OCI-LY7 (cell line): ENCODE results near the gene IQCK.

Source experiments
- EZH2phosphoT487 ChIP-seq: fragments of 200-600 bp; sonication (generic); IDR thresholded peaks from 2 replicates; pipeline ENCODE4 v1.6.1; 2018; ENCODE audit warnings: low read depth, borderline replicate concordance, mild to moderate bottlenecking, mixed run types, antibody characterized with exemption, low read length, moderate library complexity, mixed read lengths
- TF ChIP-seq, protein P1 (sequence below): fragments of 200-600 bp; sonication (generic); conservative IDR thresholded peaks from 2 replicates; pipeline ENCODE4 v1.5.1; 2014; ENCODE audit warnings: mild to moderate bottlenecking, antibody characterized with exemption, low read length, moderate library complexity, mixed read lengths

- TF ChIP-seq, protein P1, sequence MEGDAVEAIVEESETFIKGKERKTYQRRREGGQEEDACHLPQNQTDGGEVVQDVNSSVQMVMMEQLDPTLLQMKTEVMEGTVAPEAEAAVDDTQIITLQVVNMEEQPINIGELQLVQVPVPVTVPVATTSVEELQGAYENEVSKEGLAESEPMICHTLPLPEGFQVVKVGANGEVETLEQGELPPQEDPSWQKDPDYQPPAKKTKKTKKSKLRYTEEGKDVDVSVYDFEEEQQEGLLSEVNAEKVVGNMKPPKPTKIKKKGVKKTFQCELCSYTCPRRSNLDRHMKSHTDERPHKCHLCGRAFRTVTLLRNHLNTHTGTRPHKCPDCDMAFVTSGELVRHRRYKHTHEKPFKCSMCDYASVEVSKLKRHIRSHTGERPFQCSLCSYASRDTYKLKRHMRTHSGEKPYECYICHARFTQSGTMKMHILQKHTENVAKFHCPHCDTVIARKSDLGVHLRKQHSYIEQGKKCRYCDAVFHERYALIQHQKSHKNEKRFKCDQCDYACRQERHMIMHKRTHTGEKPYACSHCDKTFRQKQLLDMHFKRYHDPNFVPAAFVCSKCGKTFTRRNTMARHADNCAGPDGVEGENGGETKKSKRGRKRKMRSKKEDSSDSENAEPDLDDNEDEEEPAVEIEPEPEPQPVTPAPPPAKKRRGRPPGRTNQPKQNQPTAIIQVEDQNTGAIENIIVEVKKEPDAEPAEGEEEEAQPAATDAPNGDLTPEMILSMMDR: no peak
- no peak for TF ChIP-seq EZH2phosphoT487
Measured at GRCh38 chr16:19874851-19875546, 156.9 kb downstream of the IQCK start.
